H1 (cell line): ENCODE results near the gene DSC3. TPM values are rescaled to one million over a fixed set of nuclear protein-coding genes. Genes with fewer than 3 reads are reported as not detected.

Source experiments
- CTCF ChIA-PET: fragments of 300-600 bp; sonication (Branson Sonifier 250); formaldehyde crosslinking; loops from one replicate; lab custom pipeline; 2021; ENCODE audit not compliant: partially characterized antibody; lab: Charles Lee
- POLR2A ChIA-PET: fragments of 300-600 bp; sonication (Branson Sonifier 250); formaldehyde crosslinking; loops from one replicate; lab custom pipeline; 2021; ENCODE audit warnings: inconsistent platforms; ENCODE audit not compliant: partially characterized antibody; lab: Charles Lee
- DNase-seq, 2 experiments: peaks; one replicate each; pipeline versions ENCODE4 v3.0.0 to v3.0.0-alpha.2; 2010 to 2022; ENCODE audit warnings: low spot score in 2 of 2, low read depth in 1 of 2, mixed read lengths in 1 of 2
- FAIRE-seq: peaks from 2 replicates; lab custom pipeline; 2011; peaks lifted over from hg19 to GRCh38; lab: Jason Lieb, UNC
- H2AFZ ChIP-seq: 2 replicates; pipeline ENCODE4 v1.8.1; 2012; ENCODE audit warnings: low read length, inconsistent platforms
- H2AK5ac ChIP-seq: 2 replicates; pipeline ENCODE4 v1.6.1; 2013; ENCODE audit warnings: low read depth, low read length
- H2BK120ac ChIP-seq: replicated peaks from 2 replicates; pipeline ENCODE3; 2013; ENCODE audit warnings: low read depth, low read length, inconsistent platforms
- H2BK12ac ChIP-seq: 2 replicates; pipeline ENCODE4 v1.6.1; 2013; ENCODE audit warnings: low read depth, low read length
- H2BK15ac ChIP-seq: 2 replicates; pipeline ENCODE4 v1.6.1; 2013; ENCODE audit warnings: low read length
- H2BK20ac ChIP-seq: 2 replicates; pipeline ENCODE4 v1.6.1; 2013; ENCODE audit warnings: low read length
- H2BK5ac ChIP-seq: 2 replicates; pipeline ENCODE4 v1.6.1; 2013; ENCODE audit warnings: low read depth, low read length
- H3K14ac ChIP-seq: 2 replicates; pipeline ENCODE4 v1.6.1; 2013; ENCODE audit warnings: inconsistent platforms; ENCODE audit not compliant: insufficient read length
- H3K18ac ChIP-seq: 2 replicates; pipeline ENCODE4 v1.6.1; 2013; ENCODE audit warnings: low read length; ENCODE audit errors: extremely low read depth
- H3K23ac ChIP-seq: 2 replicates; pipeline ENCODE4 v1.6.1; 2013; ENCODE audit warnings: inconsistent platforms; ENCODE audit not compliant: insufficient read length
- H3K23me2 ChIP-seq: 2 replicates; pipeline ENCODE4 v1.6.1; 2013; ENCODE audit warnings: low read depth, low read length
- H3K27ac ChIP-seq: 2 replicates; pipeline ENCODE4 v1.6.1; 2011; ENCODE audit warnings: low read depth, low read length, inconsistent platforms
- H3K27me3 ChIP-seq, 4 experiments: replicated peaks in 1 of 4; 1 replicate in 1 of 4; 2 replicates in 3 of 4; pipeline versions ENCODE4 v1.6.1 to v1.8.1; 2011 to 2013; ENCODE audit warnings: low read length in 3 of 4, mild to moderate bottlenecking in 3 of 4, inconsistent platforms in 2 of 4, mixed read lengths in 2 of 4, moderate library complexity in 1 of 4; ENCODE audit not compliant: control insufficient read depth in 3 of 4, insufficient read depth in 3 of 4; ENCODE audit errors: extremely low read depth in 1 of 4
- H3K36me3 ChIP-seq, 4 experiments: 2 replicates each; pipeline versions ENCODE4 v1.6.1 to v1.8.1; 2011 to 2013; ENCODE audit warnings: mild to moderate bottlenecking in 4 of 4, low read length in 3 of 4, moderate library complexity in 2 of 4, control low read depth in 1 of 4, inconsistent platforms in 1 of 4; ENCODE audit not compliant: insufficient read depth in 4 of 4, control insufficient read depth in 2 of 4
- H3K4ac ChIP-seq: replicated peaks from 2 replicates; pipeline ENCODE3; 2013; ENCODE audit warnings: low read length, low read depth, mixed read lengths, inconsistent platforms; ENCODE audit not compliant: insufficient read length
- H3K4me1 ChIP-seq, 4 experiments: replicated peaks in 1 of 4; 1 replicate in 1 of 4; 2 replicates in 3 of 4; pipeline versions ENCODE4 v1.6.1 to v1.8.1; 2011 to 2013; ENCODE audit warnings: low read length in 3 of 4, inconsistent platforms in 2 of 4, mixed read lengths in 1 of 4; ENCODE audit not compliant: insufficient read depth in 4 of 4, control insufficient read depth in 3 of 4
- H3K4me2 ChIP-seq, 2 experiments: 2 replicates each; pipeline versions ENCODE4 v1.6.1 to v1.8.1; 2011 to 2013; ENCODE audit warnings: low read depth in 2 of 2, low read length in 2 of 2, control low read depth in 1 of 2, inconsistent platforms in 1 of 2, mild to moderate bottlenecking in 1 of 2; ENCODE audit not compliant: insufficient read depth in 1 of 2
- H3K4me3 ChIP-seq, 4 experiments: fragments of 200-600, 300-600 bp in 1 of 4; sonication (generic), shearing (Covaris generic), sonication (Bioruptor Twin) in 1 of 4; 2 replicates each; pipeline versions ENCODE4 v1.5.1 to v1.8.1; 2011 to 2016; ENCODE audit warnings: low read length in 4 of 4, low read depth in 3 of 4, control low read depth in 2 of 4, inconsistent platforms in 2 of 4, mild to moderate bottlenecking in 2 of 4, mixed read lengths in 1 of 4, moderate library complexity in 1 of 4; ENCODE audit not compliant: insufficient read depth in 2 of 4; ENCODE audit errors: extremely low read depth in 1 of 4
- H3K56ac ChIP-seq: replicated peaks from 2 replicates; pipeline ENCODE3; 2013; ENCODE audit warnings: low read depth, mild to moderate bottlenecking, mixed read lengths, low read length, inconsistent platforms; ENCODE audit not compliant: insufficient read length
- H3K79me1 ChIP-seq: 2 replicates; pipeline ENCODE4 v1.6.1; 2013; ENCODE audit warnings: low read depth, low read length, control low read depth
- H3K79me2 ChIP-seq, 2 experiments: 2 replicates each; pipeline versions ENCODE4 v1.6.1 to v1.8.1; 2012 to 2013; ENCODE audit warnings: low read length in 2 of 2, mild to moderate bottlenecking in 2 of 2, inconsistent platforms in 1 of 2; ENCODE audit not compliant: insufficient read depth in 2 of 2, control insufficient read depth in 1 of 2
- H3K9ac ChIP-seq, 4 experiments: replicated peaks in 1 of 4; 1 replicate in 1 of 4; 2 replicates in 3 of 4; pipeline versions ENCODE4 v1.6.1 to v1.8.1; 2011 to 2013; ENCODE audit warnings: low read depth in 3 of 4, low read length in 3 of 4, control low read depth in 2 of 4, mild to moderate bottlenecking in 2 of 4, moderate library complexity in 2 of 4, inconsistent platforms in 1 of 4; ENCODE audit errors: extremely low read depth in 1 of 4
- H3K9me3 ChIP-seq, 2 experiments: 2 replicates each; pipeline versions ENCODE4 v1.6.1 to v1.8.1; 2012 to 2013; ENCODE audit warnings: mild to moderate bottlenecking in 2 of 2, moderate library complexity in 2 of 2, control low read depth in 1 of 2, inconsistent platforms in 1 of 2, low read depth in 1 of 2, low read length in 1 of 2, mixed read lengths in 1 of 2; ENCODE audit not compliant: insufficient read depth in 2 of 2
- H4K20me1 ChIP-seq, 2 experiments: replicated peaks in 1 of 2; 2 replicates each; pipeline versions ENCODE3 to v1.8.1; 2011 to 2013; ENCODE audit warnings: inconsistent platforms in 2 of 2, low read length in 2 of 2, mild to moderate bottlenecking in 1 of 2; ENCODE audit not compliant: insufficient read depth in 2 of 2, control insufficient read depth in 1 of 2
- H4K5ac ChIP-seq: 2 replicates; pipeline ENCODE4 v1.6.1; 2013; ENCODE audit warnings: low read length, low read depth, mixed read lengths, inconsistent platforms; ENCODE audit not compliant: insufficient read length
- H4K8ac ChIP-seq: 2 replicates; pipeline ENCODE4 v1.8.0; 2013; ENCODE audit warnings: mild to moderate bottlenecking, moderate library complexity, low read length, inconsistent platforms; ENCODE audit not compliant: insufficient read depth; ENCODE audit errors: extremely low read depth
- H4K91ac ChIP-seq: replicated peaks from 2 replicates; pipeline ENCODE3; 2013; ENCODE audit warnings: low read length, mixed read lengths, inconsistent platforms; ENCODE audit not compliant: insufficient read length
- KDM4A ChIP-seq: IDR thresholded peaks from one replicate; pipeline ENCODE4 v1.7.1; 2012; ENCODE audit warnings: low read depth, mild to moderate bottlenecking, moderate library complexity, low read length, inconsistent platforms; ENCODE audit not compliant: severe bottlenecking
- TAF1 ChIP-seq: IDR thresholded peaks from 2 replicates; pipeline ENCODE4 v1.6.1; 2011; ENCODE audit warnings: mild to moderate bottlenecking, low read depth, low read length
- WGBS, 2 experiments: shearing (Covaris generic) in 1 of 2; methylation state at CpG; one replicate each; pipeline versions ENCODE4 v1.1.6 to v1.1.7; 2013 to 2015; ENCODE audit warnings: low lambda C conversion rate in 2 of 2, mixed read lengths in 2 of 2, inconsistent platforms in 1 of 2, low coverage in 1 of 2, missing lambda C conversion rate in 1 of 2; ENCODE audit not compliant: insufficient replicate concordance in 2 of 2, insufficient coverage in 1 of 2, insufficient read length in 1 of 2; ENCODE audit errors: extremely low coverage in 1 of 2, missing lambda C conversion rate in 1 of 2; 5-methylcytosine and 5-hydroxymethylcytosine counted together
- polyA plus RNA-seq, 7 experiments: library from polyadenylated mRNA; depleted of rRNA in 3 of 7; stranded (reverse) in 5 of 7; unstranded in 2 of 7; fragments of >200 nt in 5 of 7; fragments of 200-250 nt in 2 of 7; gene quantifications; 1 replicate in 5 of 7; 2 replicates in 1 of 7; 4 replicates in 1 of 7; pipeline versions ENCODE4 v1.2.1 to v1.2.3, GENCODE V29; 2011 to 2013; ENCODE audit warnings: missing spikeins in 2 of 7, mixed read lengths in 2 of 7
- total RNA-seq: library from RNA; stranded (reverse); fragmentation: NEBNext Ultra II Directional; extraction: Animal tissue kit (Norgen Biotek cat#: 25700); gene quantifications from 2 replicates; pipeline ENCODE4 v1.2.1, GENCODE V29; 2021

The DSC3 gene
- total and polyA plus RNA-seq, 2 of the 8 experiments (the other 6 are each of a cell fraction or from before 2014, with no cell fraction given): 0.70 to 3.7 TPM

DNA sequence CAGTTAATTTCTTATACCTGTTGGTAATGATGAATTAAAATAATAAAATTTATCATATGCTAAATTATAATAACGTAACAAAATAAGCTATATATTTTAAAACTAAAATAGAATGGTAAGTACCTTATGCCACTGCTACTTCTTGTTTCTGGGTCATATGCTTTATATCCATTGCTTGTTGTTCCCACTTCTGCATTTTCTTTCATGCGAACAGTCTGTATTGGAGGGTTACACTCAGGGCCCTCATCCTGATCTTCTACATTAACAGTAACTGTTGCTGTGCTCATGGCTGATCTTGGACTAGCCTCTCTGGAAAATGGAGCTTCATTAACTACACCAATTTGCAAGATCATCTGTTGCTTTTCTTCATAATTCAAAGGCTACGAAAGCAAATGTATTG, 37.4 kb upstream of the DSC3 start:
- Histone ChIP-seq H3K56ac (no peak overlapping the region), H2AFZ (no peak overlapping the region), H4K8ac (no peak overlapping the region), H2BK15ac (no peak overlapping the region), H2AK5ac (no peak overlapping the region), H4K20me1 (no peaks in the 10 kb centered on the region), H4K91ac (no peak overlapping the region), H3K4me1 (no peaks in the 10 kb centered on the region), H3K4me3 (no peak overlapping the region), H2BK12ac (no peak overlapping the region), H2BK20ac (no peak overlapping the region), H2BK120ac (no peak overlapping the region), H3K18ac (no peak overlapping the region), H3K23ac (no peak overlapping the region), H3K9me3 (no peaks in the 10 kb centered on the region), H3K36me3 (peaks cover 2 to 39% (median 22%) of the 10 kb centered on the region in 4 experiments; a peak in 7 of 8 replicates), H3K27me3 (no peaks in the 10 kb centered on the region), H3K23me2 (no peaks in the 10 kb centered on the region; the same call in 1 of the 2 replicates), H3K9ac (no peak overlapping the region), H4K5ac (no peak overlapping the region), H3K4ac (no peak overlapping the region), H3K14ac (no peak overlapping the region), H3K79me2 (no peaks in the 10 kb centered on the region), H3K4me2 (no peak overlapping the region), H3K79me1 (no peaks in the 10 kb centered on the region), H3K27ac (no peak overlapping the region), H2BK5ac (no peak overlapping the region)
- ChIA-PET CTCF (no interaction called here), POLR2A (no interaction called here)
- DNase-seq (no peak), FAIRE-seq (no peak)
- TF ChIP-seq KDM4A (no peak), TAF1 (no peak)
- WGBS, 2 experiments: 93% methylated on average over 3 of the region's 3 CpGs; no CpG with 5 or more reads in 1 of the 2 experiments
